Neural progenitor cell (in vitro differentiated cells): ENCODE data around the gene ACAD9. TPM values are rescaled to one million over a fixed set of nuclear protein-coding genes. Genes with fewer than 3 reads are reported as not detected.
A peak's percentile ranks its signal among the peaks of the same experiment; 100 is the strongest.

Source experiments
- DNase-seq: peaks from one replicate; pipeline ENCODE4 v3.0.0-alpha.2; 2016; ENCODE audit warnings: low spot score
- H2AFZ ChIP-seq: fragments of 200-600 bp; sonication (generic); replicated peaks from 2 replicates; pipeline ENCODE4 v1.6.1; 2016; ENCODE audit warnings: antibody characterized with exemption
- H3F3A ChIP-seq: fragments of 200-600 bp; sonication (generic); 2 replicates; pipeline ENCODE4 v1.6.1; 2016; ENCODE audit warnings: antibody characterized with exemption, low read depth
- H3K27ac ChIP-seq: fragments of 200-600 bp; sonication (generic); 2 replicates; pipeline ENCODE4 v1.5.1; 2016; ENCODE audit warnings: mild to moderate bottlenecking
- H3K27me3 ChIP-seq: fragments of 200-600 bp; sonication (generic); 2 replicates; pipeline ENCODE4 v1.6.1; 2016; ENCODE audit warnings: mild to moderate bottlenecking, moderate library complexity
- H3K36me3 ChIP-seq: fragments of 200-600 bp; sonication (generic); 2 replicates; pipeline ENCODE4 v1.5.1; 2016
- H3K4me1 ChIP-seq: fragments of 200-600 bp; sonication (generic); 2 replicates; pipeline ENCODE4 v1.6.1; 2016; ENCODE audit warnings: mixed run types
- H3K4me2 ChIP-seq: fragments of 200-600 bp; sonication (generic); 2 replicates; pipeline ENCODE4 v1.6.1; 2016
- H3K4me3 ChIP-seq: fragments of 200-600 bp; sonication (generic); 2 replicates; pipeline ENCODE4 v1.5.1; 2016
- H3K79me2 ChIP-seq: fragments of 200-600 bp; sonication (generic); 2 replicates; pipeline ENCODE4 v1.6.1; 2016; ENCODE audit warnings: low read depth
- H3K9ac ChIP-seq: fragments of 200-600 bp; sonication (generic); 2 replicates; pipeline ENCODE4 v1.6.1; 2016
- H3K9me3 ChIP-seq: fragments of 200-600 bp; sonication (generic); 2 replicates; pipeline ENCODE4 v1.5.1; 2016; ENCODE audit warnings: low read depth
- H4K20me1 ChIP-seq: fragments of 200-600 bp; sonication (generic); 2 replicates; pipeline ENCODE4 v1.6.1; 2016; ENCODE audit warnings: low read depth
- H3K27ac Mint-ChIP-seq: 3 replicates; pipeline ENCODE4 v1.8.0; 2021; ENCODE audit warnings: mixed read lengths
- H3K27me3 Mint-ChIP-seq: 2 replicates; pipeline ENCODE4 v1.8.0; 2022; ENCODE audit warnings: low read depth, mild to moderate bottlenecking, inconsistent platforms, moderate library complexity, mixed read lengths; ENCODE audit not compliant: insufficient read depth
- H3K36me3 Mint-ChIP-seq: 3 replicates; pipeline ENCODE4 v1.8.0; 2021; ENCODE audit warnings: mixed read lengths
- H3K4me1 Mint-ChIP-seq: 3 replicates; pipeline ENCODE4 v1.8.0; 2021; ENCODE audit warnings: mixed read lengths
- H3K4me3 Mint-ChIP-seq: 3 replicates; pipeline ENCODE4 v1.8.0; 2021; ENCODE audit warnings: mild to moderate bottlenecking, moderate library complexity, mixed read lengths
- H3K9me3 Mint-ChIP-seq: 3 replicates; pipeline ENCODE4 v1.8.0; 2020; ENCODE audit warnings: mixed read lengths
- CTCF ChIP-seq: fragments of 200-600 bp; sonication (generic); IDR thresholded peaks from 2 replicates; pipeline ENCODE4 v1.5.1; 2017; ENCODE audit warnings: antibody characterized with exemption, mild to moderate bottlenecking
- EZH2 ChIP-seq: fragments of 200-600 bp; sonication (generic); IDR thresholded peaks from 2 replicates; pipeline ENCODE4 v1.6.1; 2017; ENCODE audit warnings: antibody characterized with exemption, mild to moderate bottlenecking, moderate library complexity
- EZH2phosphoT487 ChIP-seq: fragments of 200-600 bp; sonication (generic); IDR thresholded peaks from 2 replicates; pipeline ENCODE4 v1.6.1; 2017; ENCODE audit warnings: antibody characterized with exemption
- total RNA-seq: library from RNA; depleted of rRNA; stranded (reverse); fragments of >200 nt; gene quantifications from 2 replicates; pipeline ENCODE4 v1.2.3, GENCODE V29; 2015; ENCODE audit warnings: low replicate concordance

Gene ACAD9
- total RNA-seq, 1 donor from 2014 or later = 25.0 TPM

DNA sequence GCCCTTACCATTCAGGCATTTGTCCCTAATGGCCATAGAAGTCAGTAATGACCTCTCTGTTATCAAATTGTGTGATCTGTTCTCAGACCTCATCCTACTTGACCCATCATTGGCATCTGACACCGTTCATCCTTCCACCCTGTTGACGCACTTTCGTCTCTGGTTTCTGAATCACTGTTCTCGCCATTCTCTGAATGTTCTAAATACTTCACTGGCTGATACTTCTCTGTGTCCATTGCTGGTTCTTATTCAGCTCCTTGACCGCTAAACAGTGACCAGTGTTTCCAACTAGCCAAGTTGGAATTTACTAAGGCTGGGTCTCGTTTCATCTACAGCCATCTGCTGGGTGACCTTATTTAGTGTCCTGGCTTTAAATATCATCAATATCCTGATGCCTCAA lies 2.2 kb downstream of the ACAD9 start:
- no peak overlapping the region for H3K4me3 ChIP-seq
- Mint-ChIP-seq H3K9me3 (no peaks in the 10 kb centered on the region), H3K27me3 (peaks cover 4% of the 10 kb centered on the region), H3K4me3 (peak overlapping the region; percentile 57), H3K36me3 (peaks cover 8% of the 10 kb centered on the region), H3K27ac (no peak overlapping the region), H3K4me1 (peaks cover 36% of the 10 kb centered on the region)
- no peaks in the 10 kb centered on the region for H4K20me1 ChIP-seq
- H3K27me3 ChIP-seq = no peaks in the 10 kb centered on the region
- H3K36me3 ChIP-seq = no peaks in the 10 kb centered on the region
- H2AFZ ChIP-seq = no peak overlapping the region
- H3K27ac ChIP-seq = no peak overlapping the region
- no peak overlapping the region for H3K4me2 ChIP-seq
- TF ChIP-seq EZH2phosphoT487 (no peak), CTCF (no peak), EZH2 (no peak)
- DNase-seq = no peak
- peaks cover 4% of the 10 kb centered on the region for H3F3A ChIP-seq
- H3K9me3 ChIP-seq = no peaks in the 10 kb centered on the region
- peaks cover 19% of the 10 kb centered on the region for H3K4me1 ChIP-seq
- H3K79me2 ChIP-seq = peaks cover 61% of the 10 kb centered on the region
- H3K9ac ChIP-seq = no peak overlapping the region

GRCh38 chr3:128882719-128883118 lies 3.3 kb downstream of the ACAD9 start:
- H3K9me3 ChIP-seq = no peaks in the 10 kb centered on the region
- H3K4me1 ChIP-seq = peaks cover 18% of the 10 kb centered on the region
- no peak overlapping the region for H3K4me3 ChIP-seq
- no peaks in the 10 kb centered on the region for H4K20me1 ChIP-seq
- H3K4me3 Mint-ChIP-seq = no peak overlapping the region
- H3K79me2 ChIP-seq = peaks cover 61% of the 10 kb centered on the region
- H3K27me3 ChIP-seq = no peaks in the 10 kb centered on the region
- peaks cover 4% of the 10 kb centered on the region for H3F3A ChIP-seq
- DNase-seq = no peak
- no peak overlapping the region for H2AFZ ChIP-seq
- no peak overlapping the region for H3K27ac Mint-ChIP-seq
- TF ChIP-seq CTCF = no peak
- no peak for TF ChIP-seq EZH2phosphoT487
- TF ChIP-seq EZH2 = no peak
- H3K9ac ChIP-seq = no peak overlapping the region
- no peaks in the 10 kb centered on the region for H3K9me3 Mint-ChIP-seq
- H3K36me3 ChIP-seq = no peaks in the 10 kb centered on the region
- no peak overlapping the region for H3K4me2 ChIP-seq
- H3K27ac ChIP-seq = no peak overlapping the region
- H3K36me3 Mint-ChIP-seq = peaks cover 8% of the 10 kb centered on the region
- H3K4me1 Mint-ChIP-seq = peaks cover 34% of the 10 kb centered on the region
- peaks cover 4% of the 10 kb centered on the region for H3K27me3 Mint-ChIP-seq

GRCh38 chr3:128884992-128885391 lies 5.6 kb downstream of the ACAD9 start:
- peaks cover 8% of the 10 kb centered on the region for H3K36me3 Mint-ChIP-seq
- H3K4me1 Mint-ChIP-seq = peaks cover 18% of the 10 kb centered on the region
- Histone ChIP-seq H3F3A (no peaks in the 10 kb centered on the region), H3K9me3 (no peaks in the 10 kb centered on the region), H3K4me2 (no peak overlapping the region), H2AFZ (no peak overlapping the region), H3K9ac (no peak overlapping the region), H3K27ac (no peak overlapping the region), H3K79me2 (peaks cover 42% of the 10 kb centered on the region), H3K4me3 (no peak overlapping the region), H3K36me3 (no peaks in the 10 kb centered on the region), H4K20me1 (no peaks in the 10 kb centered on the region), H3K4me1 (peaks cover 11% of the 10 kb centered on the region), H3K27me3 (no peaks in the 10 kb centered on the region)
- no peak for TF ChIP-seq EZH2phosphoT487
- TF ChIP-seq EZH2 = no peak
- TF ChIP-seq CTCF = no peak
- no peak overlapping the region for H3K4me3 Mint-ChIP-seq
- no peak for DNase-seq
- no peaks in the 10 kb centered on the region for H3K9me3 Mint-ChIP-seq
- no peak overlapping the region for H3K27ac Mint-ChIP-seq
- peaks cover 3% of the 10 kb centered on the region for H3K27me3 Mint-ChIP-seq
